DND-41 (cell line): ENCODE measurements around the gene CTXN1.

Experiments
- ATAC-seq: fragments of 200-7000 bp; cut with Tn5 transposase; 3 replicates; pipeline ENCODE4 v1.9.1; 2021; ENCODE audit warnings: low read depth; ENCODE audit not compliant: insufficient read depth
- DNase-seq: peaks from one replicate; pipeline ENCODE4 v3.0.0-alpha.2; 2020
- H2AFZ ChIP-seq: 2 replicates; pipeline ENCODE4 v1.6.0; 2012; ENCODE audit warnings: low read depth, low read length
- H3K27ac ChIP-seq: 2 replicates; pipeline ENCODE4 v1.5.1; 2012; ENCODE audit warnings: low read length, inconsistent platforms
- H3K27me3 ChIP-seq: fragments of 200-600 bp; sonication (generic); 2 replicates; pipeline ENCODE4 v1.6.0; 2012; ENCODE audit warnings: low read length, mild to moderate bottlenecking, inconsistent platforms; ENCODE audit not compliant: insufficient read depth, poor library complexity
- H3K36me3 ChIP-seq: 2 replicates; pipeline ENCODE4 v1.5.1; 2012; ENCODE audit warnings: low read length, inconsistent platforms; ENCODE audit not compliant: insufficient read depth
- H3K4me1 ChIP-seq: 2 replicates; pipeline ENCODE4 v1.5.1; 2012; ENCODE audit warnings: mild to moderate bottlenecking, low read length; ENCODE audit not compliant: insufficient read depth
- H3K4me2 ChIP-seq: 2 replicates; pipeline ENCODE4 v1.6.0; 2012; ENCODE audit warnings: mild to moderate bottlenecking, moderate library complexity, low read length, inconsistent platforms; ENCODE audit not compliant: insufficient read depth
- H3K4me3 ChIP-seq, 2 experiments: fragments of 200-600 bp in 1 of 2; shearing (Covaris generic) in 1 of 2; 2 replicates each; pipeline ENCODE4 v1.5.1; 2012 to 2016; ENCODE audit warnings: inconsistent platforms in 2 of 2, low read length in 2 of 2, mild to moderate bottlenecking in 2 of 2, low read depth in 1 of 2, moderate library complexity in 1 of 2
- H3K79me2 ChIP-seq: 2 replicates; pipeline ENCODE4 v1.6.0; 2012; ENCODE audit warnings: low read length, inconsistent platforms; ENCODE audit not compliant: insufficient read depth
- H3K9ac ChIP-seq: 2 replicates; pipeline ENCODE4 v1.6.0; 2012; ENCODE audit warnings: low read depth, mild to moderate bottlenecking, inconsistent platforms, low read length, moderate library complexity
- H3K9me3 ChIP-seq: 2 replicates; pipeline ENCODE4 v1.5.1; 2012; ENCODE audit warnings: low read length, moderate library complexity, mild to moderate bottlenecking, inconsistent platforms; ENCODE audit not compliant: insufficient read depth, severe bottlenecking
- H4K20me1 ChIP-seq: 2 replicates; pipeline ENCODE4 v1.6.0; 2012; ENCODE audit warnings: low read length; ENCODE audit not compliant: insufficient read depth
- CTCF ChIP-seq: IDR thresholded peaks from 2 replicates; pipeline ENCODE4 v1.5.1; 2012; ENCODE audit warnings: borderline replicate concordance, low read length, moderate library complexity, mild to moderate bottlenecking; ENCODE audit not compliant: poor library complexity, severe bottlenecking; ENCODE audit errors: extremely low read depth
- EZH2 ChIP-seq: IDR thresholded peaks from 3 replicates; pipeline ENCODE4 v1.6.1; 2012; ENCODE audit warnings: borderline replicate concordance, low read depth, mild to moderate bottlenecking, moderate library complexity, low read length, inconsistent platforms; ENCODE audit not compliant: severe bottlenecking

CTXN1 gene

GRCh38 chr19:7971553-7972520 is 45.9 kb upstream of the CTXN1 start:
- Histone ChIP-seq H3K36me3 (peaks cover 89% of the 10 kb centered on the region), H3K4me1 (no peaks in the 10 kb centered on the region), H3K27ac (no peak overlapping the region), H3K27me3 (no peaks in the 10 kb centered on the region), H3K4me2 (no peak overlapping the region), H3K9ac (no peak overlapping the region), H4K20me1 (peaks cover 62% of the 10 kb centered on the region), H3K79me2 (peaks cover 29% of the 10 kb centered on the region; the same call in 1 of the 2 replicates), H2AFZ (no peak overlapping the region), H3K4me3 (no peak overlapping the region), H3K9me3 (no peaks in the 10 kb centered on the region)
- TF ChIP-seq CTCF (no peak), EZH2 (no peak)
- DNase-seq: no peak
- ATAC-seq: no peak; the same call in 2 of the 3 replicates

GRCh38 chr19:7970716-7971448 is 44.9 kb upstream of the CTXN1 start:
- Histone ChIP-seq H3K27ac (no peak overlapping the region), H3K4me2 (no peak overlapping the region), H4K20me1 (peaks cover 56% of the 10 kb centered on the region), H3K9ac (no peak overlapping the region), H2AFZ (no peak overlapping the region), H3K79me2 (peaks cover 24% of the 10 kb centered on the region; the same call in 1 of the 2 replicates), H3K27me3 (no peaks in the 10 kb centered on the region), H3K36me3 (peaks cover 92% of the 10 kb centered on the region), H3K4me3 (no peak overlapping the region), H3K4me1 (no peaks in the 10 kb centered on the region), H3K9me3 (no peaks in the 10 kb centered on the region)
- ATAC-seq (peak; percentile 71; the same call in 2 of the 3 replicates), DNase-seq (peak; percentile 45)
- TF ChIP-seq EZH2 (no peak), CTCF (peak; percentile 79)

- Histone ChIP-seq H3K36me3 (peaks cover 92% of the 10 kb centered on the region), H2AFZ (no peak overlapping the region), H3K4me2 (no peak overlapping the region), H3K79me2 (peaks cover 14% of the 10 kb centered on the region; the same call in 1 of the 2 replicates), H3K4me1 (no peaks in the 10 kb centered on the region), H3K9me3 (no peaks in the 10 kb centered on the region), H3K27ac (no peak overlapping the region), H4K20me1 (peaks cover 49% of the 10 kb centered on the region), H3K9ac (no peak overlapping the region), H3K27me3 (no peaks in the 10 kb centered on the region), H3K4me3 (no peak overlapping the region)
- TF ChIP-seq EZH2: no peak
- TF ChIP-seq CTCF: no peak
- DNase-seq: no peak
- no peak for ATAC-seq
Observed at GRCh38 chr19:7969555-7969939, 43.6 kb upstream of the CTXN1 start.
